Activated CD4-positive, alpha-beta T cell treated with anti-CD3 and anti-CD28 coated beads, Interleukin-2, amount 10 ng/mL, durations not matched to agents 24 days and 14 days (primary cell): ENCODE results near the gene NRP2. TPM values are rescaled to one million over a fixed set of nuclear protein-coding genes. Genes with fewer than 3 reads are reported as not detected.

Experiments used
- DNase-seq: peaks from one replicate; pipeline ENCODE4 v3.0.0; 2022
- H3K27ac Mint-ChIP-seq: one replicate; pipeline ENCODE4 v1.8.0; 2022; ENCODE audit warnings: mild to moderate bottlenecking, mixed read lengths
- H3K27me3 Mint-ChIP-seq: one replicate; pipeline ENCODE4 v1.8.0; 2022; ENCODE audit warnings: mixed read lengths
- H3K36me3 Mint-ChIP-seq: one replicate; pipeline ENCODE4 v1.8.0; 2022; ENCODE audit warnings: low read depth, mild to moderate bottlenecking, mixed read lengths
- H3K4me1 Mint-ChIP-seq: one replicate; pipeline ENCODE4 v1.8.0; 2021; ENCODE audit warnings: mixed read lengths
- H3K4me3 Mint-ChIP-seq: one replicate; pipeline ENCODE4 v1.8.0; 2022; ENCODE audit warnings: mild to moderate bottlenecking, moderate library complexity, mixed read lengths
- H3K9me3 Mint-ChIP-seq: one replicate; pipeline ENCODE4 v1.8.0; 2021; ENCODE audit warnings: mixed read lengths
- intact Hi-C: fragments of 100-400 bp; cut with micrococcal nuclease; formaldehyde crosslinking; loops from one replicate; pipeline ENCODE4 v1.15.1; 2023
- total RNA-seq: library from RNA; stranded (reverse); gene quantifications from 2 replicates; pipeline ENCODE4 v1.2.3, GENCODE V29; 2022

The NRP2 gene
- total RNA-seq, 1 donor from 2014 or later: 64.4 TPM

DNA sequence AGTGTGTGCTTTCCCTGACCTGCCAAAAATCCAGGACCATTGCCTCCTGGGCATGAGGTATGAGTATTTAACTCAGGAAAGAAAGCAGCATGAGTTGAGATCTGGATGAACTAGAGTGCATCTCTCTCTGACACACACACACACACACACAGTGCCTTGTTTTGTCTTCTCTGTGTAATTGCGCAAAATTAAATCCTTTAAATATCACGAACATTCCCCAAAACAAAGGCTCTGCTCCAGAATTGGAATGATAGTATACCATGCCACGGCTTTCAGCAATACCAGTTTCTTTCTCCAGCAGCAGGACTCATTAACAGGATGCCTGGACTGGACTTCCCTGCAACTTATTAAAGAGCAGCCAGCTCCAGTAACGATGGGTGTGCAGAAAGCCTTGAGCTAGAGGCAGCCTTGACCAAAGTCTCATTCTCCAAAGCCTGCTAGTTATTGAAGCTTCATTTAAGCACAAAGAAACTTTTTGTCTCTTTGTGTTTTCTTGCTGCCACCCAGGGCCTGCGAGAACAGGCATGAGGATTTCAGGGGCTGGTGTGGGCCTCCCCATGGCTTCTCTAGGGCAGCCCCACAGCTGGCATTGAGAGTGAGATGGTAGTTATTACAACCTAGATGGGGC, 101.7 kb downstream of the NRP2 start:
- no peaks in the 10 kb centered on the region for H3K36me3 Mint-ChIP-seq
- H3K27me3 Mint-ChIP-seq: peaks cover 2% of the 10 kb centered on the region
- peaks cover 6% of the 10 kb centered on the region for H3K4me1 Mint-ChIP-seq
- H3K27ac Mint-ChIP-seq: no peak overlapping the region
- no peak overlapping the region for H3K4me3 Mint-ChIP-seq
- H3K9me3 Mint-ChIP-seq: no peaks in the 10 kb centered on the region
- intact Hi-C loops: no loop called here
- DNase-seq: no peak

DNA sequence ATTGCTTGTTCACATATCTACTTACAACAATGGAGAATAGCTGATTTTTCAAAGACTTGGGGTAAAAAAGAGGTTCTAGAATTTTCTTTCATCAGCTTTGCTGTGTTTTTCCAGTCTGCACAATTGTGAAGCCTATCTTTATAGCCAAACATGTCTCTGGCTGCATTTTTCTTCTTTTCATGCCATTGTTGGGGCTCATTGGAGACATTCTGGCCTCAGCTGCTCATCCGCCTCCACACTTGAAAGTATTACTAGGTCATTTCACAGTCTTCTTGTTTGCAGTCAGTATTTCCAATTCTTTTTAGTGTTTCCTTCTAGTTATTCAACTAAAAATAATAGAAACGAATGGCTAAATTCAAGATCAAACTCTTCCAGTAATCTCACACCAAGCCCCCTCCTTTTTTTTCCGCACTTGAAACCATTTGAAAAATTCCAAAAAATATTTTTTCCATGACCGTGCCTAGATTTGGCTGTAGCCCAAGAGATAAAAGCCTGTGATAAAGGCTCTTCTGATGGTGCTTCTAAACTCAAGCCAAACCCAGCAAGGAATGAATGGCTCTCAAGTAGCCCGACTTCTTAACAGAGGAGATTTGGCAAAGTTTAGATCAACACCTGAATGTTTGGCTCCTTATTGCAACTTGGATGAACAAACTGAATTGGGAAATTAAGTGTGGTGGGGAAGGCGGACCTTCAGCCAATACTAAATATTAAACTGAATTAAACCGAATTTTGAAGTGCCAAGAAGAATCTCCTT, 103.4 kb downstream of the NRP2 start:
- no peak for DNase-seq
- Mint-ChIP-seq H3K4me1 (peaks cover 2% of the 10 kb centered on the region), H3K27ac (no peak overlapping the region), H3K36me3 (no peaks in the 10 kb centered on the region), H3K27me3 (peaks cover 2% of the 10 kb centered on the region), H3K9me3 (no peaks in the 10 kb centered on the region), H3K4me3 (no peak overlapping the region)
- intact Hi-C loops: no loop called here

DNA sequence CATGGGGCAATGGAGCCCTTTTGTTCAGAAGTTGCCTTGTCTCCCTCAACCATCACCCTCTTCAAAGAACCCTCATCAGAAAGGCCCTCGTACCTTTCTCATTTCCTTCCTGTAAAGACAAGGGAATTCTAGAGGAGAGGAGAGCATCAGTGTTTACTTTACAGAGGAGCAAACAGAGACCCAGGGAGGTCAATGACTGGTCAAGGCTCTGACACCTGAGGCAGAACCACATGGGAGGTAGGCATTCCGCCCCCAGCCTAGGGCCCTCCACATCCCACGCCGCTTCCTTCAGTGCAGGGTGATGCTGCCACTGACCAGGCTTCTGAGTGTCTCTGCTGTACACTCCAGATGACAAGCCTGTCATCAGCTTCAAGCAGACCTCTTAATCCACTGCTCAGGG, 104.7 kb downstream of the NRP2 start:
- peaks cover 2% of the 10 kb centered on the region for H3K4me1 Mint-ChIP-seq
- no peak overlapping the region for H3K27ac Mint-ChIP-seq
- H3K36me3 Mint-ChIP-seq: no peaks in the 10 kb centered on the region
- H3K9me3 Mint-ChIP-seq: no peaks in the 10 kb centered on the region
- no peak for DNase-seq
- H3K4me3 Mint-ChIP-seq: no peak overlapping the region
- H3K27me3 Mint-ChIP-seq: peaks cover 2% of the 10 kb centered on the region
- intact Hi-C loops: no loop called here

DNA sequence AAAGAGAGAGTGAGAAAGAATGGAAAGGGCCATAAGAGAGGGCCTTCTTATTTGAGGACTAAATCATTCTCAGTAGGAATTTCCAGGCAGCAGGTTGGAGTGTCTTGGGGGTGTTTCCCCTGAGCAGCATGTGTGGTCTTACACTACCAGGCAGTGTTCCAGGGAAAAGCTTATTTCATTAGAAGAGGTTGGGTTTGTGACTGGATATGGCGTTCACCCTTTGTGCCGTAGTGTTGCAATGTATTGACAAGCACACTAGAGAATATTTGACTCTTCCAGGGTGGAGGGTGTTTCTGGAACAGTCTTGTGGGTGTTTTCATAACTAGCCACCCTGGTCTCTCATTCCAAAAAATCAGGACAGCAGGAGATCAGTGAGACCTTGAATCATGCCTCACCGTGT, 105.5 kb downstream of the NRP2 start:
- Mint-ChIP-seq H3K9me3 (no peaks in the 10 kb centered on the region), H3K27me3 (peaks cover 2% of the 10 kb centered on the region), H3K27ac (no peak overlapping the region), H3K4me1 (peaks cover 2% of the 10 kb centered on the region), H3K36me3 (peaks cover 3% of the 10 kb centered on the region), H3K4me3 (no peak overlapping the region)
- intact Hi-C loops: no loop called here
- no peak for DNase-seq

DNA sequence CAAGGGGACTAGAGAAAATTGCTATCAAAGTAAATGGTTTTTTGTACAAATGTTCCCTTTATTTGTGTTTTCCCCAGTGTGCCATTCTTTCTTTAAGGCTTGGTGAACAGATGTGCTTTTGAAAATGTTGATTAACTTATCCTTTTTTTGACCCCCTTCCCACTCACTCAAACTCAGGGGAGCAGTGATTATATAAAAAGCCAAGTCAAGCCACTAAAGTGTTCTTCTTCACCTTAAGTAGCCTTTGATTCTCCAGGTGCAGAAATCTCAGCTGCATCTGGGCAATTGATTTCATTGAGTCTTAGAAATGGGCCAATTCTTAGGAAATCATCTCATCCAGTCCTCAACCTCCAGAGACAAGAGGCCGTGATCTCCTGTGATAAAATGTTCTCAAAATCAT, 107.6 kb downstream of the NRP2 start:
- no peaks in the 10 kb centered on the region for H3K9me3 Mint-ChIP-seq
- no peak overlapping the region for H3K27ac Mint-ChIP-seq
- no peak for DNase-seq
- peaks cover 2% of the 10 kb centered on the region for H3K27me3 Mint-ChIP-seq
- intact Hi-C loops: no loop called here
- H3K36me3 Mint-ChIP-seq: peaks cover 3% of the 10 kb centered on the region
- H3K4me1 Mint-ChIP-seq: peaks cover 2% of the 10 kb centered on the region
- no peak overlapping the region for H3K4me3 Mint-ChIP-seq

DNA sequence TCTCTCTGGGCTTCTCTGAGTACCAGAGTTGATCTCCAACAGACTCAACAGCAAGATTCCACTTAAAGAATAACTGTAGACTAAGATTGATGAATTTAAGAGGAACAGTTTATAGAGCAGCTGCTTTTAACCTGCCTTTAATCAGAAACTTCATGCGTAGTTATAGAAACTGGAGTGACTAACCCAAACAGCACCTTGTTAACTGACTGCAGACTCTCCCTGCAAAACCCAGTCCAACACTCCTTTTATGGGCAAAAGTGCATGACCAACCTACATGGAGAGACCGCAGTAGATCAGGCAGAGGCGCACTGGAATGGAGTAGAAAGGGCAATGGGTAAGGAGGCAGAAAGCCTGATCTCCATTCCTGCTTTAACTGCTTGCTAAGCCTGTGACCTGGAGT, 110.6 kb downstream of the NRP2 start:
- Mint-ChIP-seq H3K27me3 (no peaks in the 10 kb centered on the region), H3K4me1 (no peaks in the 10 kb centered on the region), H3K27ac (no peak overlapping the region), H3K9me3 (no peaks in the 10 kb centered on the region), H3K36me3 (peaks cover 3% of the 10 kb centered on the region), H3K4me3 (no peak overlapping the region)
- no peak for DNase-seq
- intact Hi-C loops: no loop called here

DNA sequence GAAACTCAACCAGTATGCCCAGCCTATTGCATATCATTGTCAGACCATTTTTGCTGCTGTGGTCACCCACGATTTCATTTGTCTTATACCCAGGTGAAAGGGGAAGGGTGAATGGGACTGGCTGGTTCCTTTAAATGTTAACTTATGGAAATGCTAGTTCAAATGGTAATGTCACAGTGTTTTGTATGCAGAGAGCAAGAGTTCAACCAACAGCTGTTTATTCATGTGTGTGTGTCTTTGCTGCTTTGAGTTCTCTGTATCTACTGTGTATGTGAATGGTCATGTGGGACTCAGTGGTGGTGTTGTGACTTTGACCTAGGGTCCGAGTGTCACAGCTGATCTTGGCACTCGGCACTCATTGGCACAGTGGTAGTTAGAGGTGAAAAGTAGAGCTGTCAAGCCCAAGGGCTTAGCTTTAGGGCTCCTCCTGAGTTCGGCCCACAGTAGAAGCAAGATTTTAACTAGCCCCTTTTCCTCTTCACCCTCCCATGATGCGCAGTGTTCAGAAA, 114.6 kb downstream of the NRP2 start:
- Mint-ChIP-seq H3K36me3 (peaks cover 3% of the 10 kb centered on the region), H3K9me3 (no peaks in the 10 kb centered on the region), H3K4me1 (no peaks in the 10 kb centered on the region), H3K27me3 (no peaks in the 10 kb centered on the region), H3K4me3 (no peak overlapping the region), H3K27ac (no peak overlapping the region)
- no peak for DNase-seq
- intact Hi-C loops: no loop called here

DNA sequence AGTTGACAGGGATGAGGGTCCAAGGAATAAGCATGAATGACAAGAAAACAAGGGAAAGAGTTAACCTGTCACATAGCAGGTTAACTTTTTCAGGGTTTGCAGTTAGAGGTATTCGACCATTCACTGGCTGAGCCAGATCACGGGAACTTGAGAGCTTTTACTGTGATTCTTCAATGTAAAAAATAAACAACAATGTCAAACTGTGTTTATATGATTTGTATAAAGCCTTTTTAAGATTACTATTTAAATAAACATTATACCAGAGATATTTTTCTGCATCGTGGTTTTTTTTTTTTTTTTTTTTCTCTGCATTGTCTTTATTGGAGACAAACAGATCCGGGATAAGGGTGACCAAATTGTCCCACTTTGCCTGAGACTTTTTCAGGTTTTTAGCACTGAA, 115.6 kb downstream of the NRP2 start:
- no peaks in the 10 kb centered on the region for H3K36me3 Mint-ChIP-seq
- DNase-seq: no peak
- intact Hi-C loops: no loop called here
- no peak overlapping the region for H3K27ac Mint-ChIP-seq
- no peak overlapping the region for H3K4me3 Mint-ChIP-seq
- peaks cover 2% of the 10 kb centered on the region for H3K27me3 Mint-ChIP-seq
- no peaks in the 10 kb centered on the region for H3K9me3 Mint-ChIP-seq
- H3K4me1 Mint-ChIP-seq: no peaks in the 10 kb centered on the region

DNA sequence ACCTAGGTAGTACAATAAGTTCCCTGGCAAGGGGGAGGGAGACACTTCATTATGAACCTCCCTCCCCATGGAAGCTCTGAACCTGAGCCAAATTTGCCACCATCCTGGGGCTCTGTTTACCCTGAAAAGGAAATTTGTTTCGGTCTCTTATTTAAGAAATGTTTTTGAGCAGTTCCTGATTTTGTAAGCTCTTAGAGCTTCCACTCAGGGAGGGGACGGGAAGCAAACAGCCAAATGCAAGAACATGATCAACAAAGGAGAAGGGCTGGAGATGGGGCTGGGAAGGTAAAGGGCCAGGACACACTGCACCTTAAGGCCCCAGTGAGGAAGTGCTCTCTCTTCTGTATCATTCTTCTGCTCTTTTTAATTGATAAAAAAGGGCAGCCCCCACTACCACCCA, 117.9 kb downstream of the NRP2 start:
- intact Hi-C loops: no loop called here
- H3K27me3 Mint-ChIP-seq: peaks cover 10% of the 10 kb centered on the region
- no peaks in the 10 kb centered on the region for H3K9me3 Mint-ChIP-seq
- DNase-seq: no peak
- H3K27ac Mint-ChIP-seq: no peak overlapping the region
- H3K36me3 Mint-ChIP-seq: no peaks in the 10 kb centered on the region
- H3K4me1 Mint-ChIP-seq: no peaks in the 10 kb centered on the region
- H3K4me3 Mint-ChIP-seq: no peak overlapping the region

DNA sequence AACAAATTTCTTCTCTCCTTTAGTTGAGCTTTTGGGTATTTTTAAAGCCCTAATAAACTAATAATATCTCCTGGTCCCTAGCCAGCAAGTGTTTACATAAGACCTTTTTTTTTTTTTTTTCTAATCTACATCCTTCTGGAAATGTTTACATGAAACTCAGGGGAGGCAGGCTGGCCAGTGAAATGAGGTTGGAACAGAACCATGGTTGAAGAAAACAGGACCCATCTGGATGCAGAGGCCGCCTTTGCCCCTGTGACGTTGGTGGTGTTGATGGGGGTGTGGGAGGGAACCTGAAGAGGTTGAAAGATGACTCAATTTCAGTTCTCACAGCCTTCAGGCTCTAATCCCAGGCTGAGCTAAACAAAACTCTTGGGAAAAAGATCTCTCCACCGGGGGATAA, 118.5 kb downstream of the NRP2 start:
- DNase-seq: no peak
- Mint-ChIP-seq H3K4me1 (no peaks in the 10 kb centered on the region), H3K27ac (no peak overlapping the region), H3K9me3 (no peaks in the 10 kb centered on the region), H3K36me3 (no peaks in the 10 kb centered on the region), H3K27me3 (peaks cover 10% of the 10 kb centered on the region), H3K4me3 (no peak overlapping the region)
- intact Hi-C loops: no loop called here

DNA sequence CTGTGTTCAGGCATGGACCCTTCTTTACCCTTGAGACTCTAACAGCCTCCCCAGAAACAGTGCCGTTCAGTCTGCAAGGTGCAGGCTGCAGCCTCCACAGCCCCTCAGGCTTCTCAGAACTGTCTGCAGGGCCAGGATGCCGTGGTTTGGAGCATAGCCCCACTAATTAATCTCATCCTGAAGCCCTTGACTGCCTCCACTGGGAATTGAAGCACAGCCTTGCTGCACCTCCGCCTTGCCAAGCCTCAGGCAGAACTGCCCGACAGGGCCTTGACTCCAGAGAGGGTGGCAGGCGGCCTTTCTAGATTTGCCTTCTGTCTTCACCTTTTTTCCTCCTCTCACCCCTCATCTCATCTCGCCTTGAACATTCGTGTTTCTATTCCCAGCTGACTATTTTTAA, 119.8 kb downstream of the NRP2 start:
- intact Hi-C loops: no loop called here
- H3K4me3 Mint-ChIP-seq: no peak overlapping the region
- H3K27me3 Mint-ChIP-seq: peaks cover 13% of the 10 kb centered on the region
- no peak for DNase-seq
- H3K36me3 Mint-ChIP-seq: no peaks in the 10 kb centered on the region
- no peaks in the 10 kb centered on the region for H3K9me3 Mint-ChIP-seq
- H3K27ac Mint-ChIP-seq: no peak overlapping the region
- H3K4me1 Mint-ChIP-seq: no peaks in the 10 kb centered on the region

DNA sequence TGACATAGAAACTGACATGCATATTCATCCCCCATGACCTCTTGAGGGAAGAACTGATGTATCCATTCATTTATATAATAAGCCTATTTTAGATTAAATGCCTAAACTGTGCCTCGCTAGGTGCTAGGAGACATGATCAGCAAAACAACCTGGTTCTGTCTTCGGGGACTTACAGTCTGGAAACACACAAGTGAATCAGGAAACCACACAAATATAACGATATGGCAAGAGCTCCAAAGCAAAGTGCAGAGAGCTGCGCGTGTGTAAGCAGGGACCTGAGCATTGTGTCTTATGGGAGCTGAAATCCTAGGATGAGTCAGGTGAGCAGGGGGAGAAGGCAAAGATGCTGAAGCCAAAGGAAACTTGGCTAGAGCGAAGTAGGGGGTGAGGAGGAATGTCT, 120.6 kb downstream of the NRP2 start:
- no peak for DNase-seq
- H3K27me3 Mint-ChIP-seq: peaks cover 14% of the 10 kb centered on the region
- H3K4me3 Mint-ChIP-seq: no peak overlapping the region
- H3K27ac Mint-ChIP-seq: no peak overlapping the region
- H3K4me1 Mint-ChIP-seq: no peaks in the 10 kb centered on the region
- intact Hi-C loops: no loop called here
- H3K9me3 Mint-ChIP-seq: no peaks in the 10 kb centered on the region
- H3K36me3 Mint-ChIP-seq: no peaks in the 10 kb centered on the region

DNA sequence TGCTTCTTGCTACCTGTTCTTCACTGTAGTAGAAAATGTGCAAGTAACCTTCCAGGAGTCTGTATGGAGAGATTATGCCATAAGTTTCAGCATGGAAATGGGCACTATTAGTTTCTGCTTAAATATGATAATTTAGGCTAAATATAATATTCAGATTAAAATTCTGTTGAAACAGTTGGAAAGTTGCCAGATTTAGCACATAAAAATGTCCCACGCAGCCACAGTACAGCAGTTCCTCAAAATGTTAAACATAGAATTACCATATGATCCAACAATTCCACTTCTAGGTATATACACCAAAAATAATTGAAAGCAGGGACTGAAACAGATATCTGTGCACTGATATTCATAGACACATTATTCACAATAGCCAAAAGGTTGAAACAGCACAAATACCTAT, 121.2 kb downstream of the NRP2 start:
- intact Hi-C loops: no loop called here
- no peak overlapping the region for H3K4me3 Mint-ChIP-seq

DNA sequence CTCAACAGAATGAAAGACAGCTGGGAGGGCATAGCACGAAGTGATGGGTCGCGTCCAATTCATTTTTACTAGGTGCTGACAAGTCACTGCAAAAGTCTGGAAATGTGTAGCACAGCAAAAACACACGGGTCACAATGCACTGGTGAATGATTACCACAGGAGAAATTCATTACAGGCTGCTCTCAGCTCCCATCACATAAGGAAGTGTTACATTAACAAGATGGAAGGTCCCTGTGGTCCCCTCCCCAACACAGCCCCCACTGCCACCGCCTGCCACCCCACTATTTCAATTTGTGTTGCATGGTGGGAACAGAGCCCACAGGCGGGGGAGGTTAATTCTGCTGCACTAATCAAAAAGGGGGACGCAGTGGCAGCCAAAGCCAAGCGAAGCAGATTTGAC, 122.8 kb downstream of the NRP2 start:
- Mint-ChIP-seq H3K9me3 (no peaks in the 10 kb centered on the region), H3K27me3 (peaks cover 18% of the 10 kb centered on the region), H3K27ac (no peak overlapping the region), H3K4me3 (no peak overlapping the region), H3K4me1 (no peaks in the 10 kb centered on the region), H3K36me3 (no peaks in the 10 kb centered on the region)
- intact Hi-C loops: no loop called here
- no peak for DNase-seq

More for the DNA sequence above, 121.2 kb downstream of the NRP2 start:
- Mint-ChIP-seq H3K27me3 (peaks cover 14% of the 10 kb centered on the region), H3K9me3 (no peaks in the 10 kb centered on the region), H3K36me3 (no peaks in the 10 kb centered on the region), H3K27ac (no peak overlapping the region), H3K4me1 (no peaks in the 10 kb centered on the region)
- no peak for DNase-seq
